T-helper 2 cell treated with Interferon-gamma antibody and Interleukin-4, amounts not matched to agents 100 ng/mL and 5 ng/mL, for 36 hours (primary cell): ENCODE results near the gene TWF1. TPM values are rescaled to one million over a fixed set of nuclear protein-coding genes. Genes with fewer than 3 reads are reported as not detected.

Experiments used
- total RNA-seq: library from RNA; stranded (reverse); gene quantifications from 2 replicates; pipeline ENCODE4 v1.2.3, GENCODE V29; 2022

TWF1 gene
- total RNA-seq, 1 donor from 2014 or later = 28.6 TPM

Other genes starting within 250 kb of the TWF1 start
- gene PUS7L, start 47.5 kb downstream of the TWF1 start, total RNA-seq = 21.3 and 23.6 TPM in 2 replicates
- gene IRAK4, start 47.4 kb downstream of the TWF1 start, total RNA-seq = 33.2 and 38.1 TPM in 2 replicates
- 0.52 and 0.75 TPM in 2 replicates for gene TMEM117, start 29.8 kb upstream of the TWF1 start, total RNA-seq